DLD1 (cell line): Measurements from ENCODE around the gene NRXN3.

Experiments
- in situ Hi-C: cut with HindIII; loops from 2 replicates; pipeline ENCODE4 v1.10.0; 2017; ENCODE audit warnings: low sequenced_read_pairs

Gene NRXN3

GRCh38 chr14:78698991-78699390, 528.8 kb downstream of the NRXN3 start:
- in situ Hi-C loops: no loop called here

- in situ Hi-C loops: no loop called here
These were observed 530.1 kb downstream of the NRXN3 start for GRCh38 chr14:78700236-78700635.

- in situ Hi-C loops: no loop called here
These were observed 531.1 kb downstream of the NRXN3 start for GRCh38 chr14:78701246-78701645.

GRCh38 chr14:78704965-78705364, 534.8 kb downstream of the NRXN3 start:
- in situ Hi-C loops: no loop called here

- in situ Hi-C loops: no loop called here
These were observed 535.8 kb downstream of the NRXN3 start for GRCh38 chr14:78705989-78706388.

- in situ Hi-C loops: no loop called here
These were observed 539.8 kb downstream of the NRXN3 start for GRCh38 chr14:78709795-78710557.

GRCh38 chr14:78710963-78711362, 540.8 kb downstream of the NRXN3 start:
- in situ Hi-C loops: no loop called here

GRCh38 chr14:78713716-78714115, 543.5 kb downstream of the NRXN3 start:
- in situ Hi-C loops: no loop called here

- in situ Hi-C loops: no loop called here
These were observed 544.5 kb downstream of the NRXN3 start for GRCh38 chr14:78714711-78715110.

- in situ Hi-C loops: no loop called here
These were observed 551.7 kb downstream of the NRXN3 start for GRCh38 chr14:78721756-78722480.

- in situ Hi-C loops: no loop called here
These were observed 554.9 kb downstream of the NRXN3 start for GRCh38 chr14:78725086-78725485.

GRCh38 chr14:78737116-78737515, 566.9 kb downstream of the NRXN3 start:
- in situ Hi-C loops: no loop called here

- in situ Hi-C loops: no loop called here
These were observed 567.4 kb downstream of the NRXN3 start for GRCh38 chr14:78737601-78738000.

- in situ Hi-C loops: no loop called here
These were observed 576.0 kb downstream of the NRXN3 start for GRCh38 chr14:78746086-78746595.

GRCh38 chr14:78747813-78748212, 577.6 kb downstream of the NRXN3 start:
- in situ Hi-C loops: no loop called here

GRCh38 chr14:78752518-78753188, 582.5 kb downstream of the NRXN3 start:
- in situ Hi-C loops: no loop called here

- in situ Hi-C loops: no loop called here
These were observed 583.9 kb downstream of the NRXN3 start for GRCh38 chr14:78754059-78754458.

- in situ Hi-C loops: no loop called here
These were observed 588.2 kb downstream of the NRXN3 start for GRCh38 chr14:78758333-78758732.

- in situ Hi-C loops: no loop called here
These were observed 592.2 kb downstream of the NRXN3 start for GRCh38 chr14:78762331-78762730.

GRCh38 chr14:78763746-78764145, 593.6 kb downstream of the NRXN3 start:
- in situ Hi-C loops: no loop called here

GRCh38 chr14:78764240-78764639, 594.1 kb downstream of the NRXN3 start:
- in situ Hi-C loops: no loop called here

GRCh38 chr14:78764645-78765044, 594.5 kb downstream of the NRXN3 start:
- in situ Hi-C loops: no loop called here
